Mesothelial cell of epicardium (in vitro differentiated cells): ENCODE measurements around the gene ANKFN1. TPM values are rescaled to one million over a fixed set of nuclear protein-coding genes. Genes with fewer than 3 reads are reported as not detected.

ENCODE experiments used
- DNase-seq, 2 experiments: peaks; one replicate each; pipeline ENCODE4 v3.0.0; 2021; ENCODE audit warnings: low spot score in 2 of 2; ENCODE audit not compliant: unreplicated experiment in 2 of 2
- H3K27ac Mint-ChIP-seq: 2 replicates; pipeline ENCODE4 v1.8.0; 2021; ENCODE audit warnings: mixed read lengths
- H3K27me3 Mint-ChIP-seq: 2 replicates; pipeline ENCODE4 v1.8.0; 2021; ENCODE audit warnings: low read depth, mixed read lengths
- H3K36me3 Mint-ChIP-seq: 2 replicates; pipeline ENCODE4 v1.8.0; 2021; ENCODE audit warnings: mixed read lengths
- H3K4me1 Mint-ChIP-seq: 2 replicates; pipeline ENCODE4 v1.8.0; 2021; ENCODE audit warnings: mixed read lengths
- H3K4me3 Mint-ChIP-seq: 2 replicates; pipeline ENCODE4 v1.8.0; 2021; ENCODE audit warnings: mild to moderate bottlenecking, moderate library complexity, mixed read lengths
- H3K9me3 Mint-ChIP-seq: 2 replicates; pipeline ENCODE4 v1.8.0; 2021; ENCODE audit warnings: mixed read lengths
- total RNA-seq: library from RNA; stranded (reverse); gene quantifications from 3 replicates; pipeline ENCODE4 v1.2.1, GENCODE V29; 2021
- TF ChIP-seq, protein P1 (sequence below): fragments of 200-600 bp; sonication (generic); IDR thresholded peaks from one replicate; pipeline ENCODE4 v1.5.0; 2021; ENCODE audit warnings: antibody characterized with exemption; ENCODE audit not compliant: unreplicated experiment

ANKFN1 gene
- total RNA-seq, 1 donor from 2014 or later: 0.34 TPM

DNA sequence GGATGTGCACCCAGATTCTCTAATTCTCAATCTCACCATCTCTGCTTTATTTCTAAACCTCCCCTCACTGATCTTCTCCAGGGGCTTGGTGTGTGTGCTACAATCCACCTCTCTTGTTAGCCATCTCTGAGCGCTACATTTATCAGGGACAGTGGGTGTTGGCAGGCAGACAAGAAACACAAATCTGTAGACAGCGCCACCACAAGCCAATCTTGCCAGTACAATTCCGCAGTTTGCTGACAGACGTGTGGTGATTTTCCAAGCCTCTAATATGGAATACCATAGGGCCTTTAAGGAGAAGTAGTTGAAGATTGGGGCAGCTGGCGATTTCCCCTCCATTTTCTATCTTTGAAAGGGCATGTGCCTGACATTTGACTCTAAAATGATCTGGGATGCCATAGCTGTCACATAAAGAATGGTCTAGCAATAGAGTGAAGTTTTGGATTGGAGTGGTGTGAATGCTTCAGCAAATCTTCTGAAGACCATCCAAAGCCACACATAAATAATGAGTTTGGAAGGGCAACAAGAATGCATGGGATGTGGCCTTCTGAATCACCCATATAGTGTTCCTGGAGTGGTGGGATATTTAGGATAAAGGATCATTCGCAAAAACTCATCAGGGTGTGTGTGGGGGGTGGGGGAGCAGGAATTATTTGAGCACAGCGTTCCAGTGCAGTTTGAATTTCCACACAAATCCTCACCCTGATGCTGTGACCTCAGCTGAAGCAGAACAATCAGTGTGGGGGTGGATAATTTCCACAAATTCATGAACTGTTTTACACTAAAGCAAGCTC is 12.0 kb upstream of the ANKFN1 start:
- no peaks in the 10 kb centered on the region for H3K36me3 Mint-ChIP-seq
- DNase-seq: no peak
- H3K9me3 Mint-ChIP-seq: no peaks in the 10 kb centered on the region
- H3K4me1 Mint-ChIP-seq: no peaks in the 10 kb centered on the region
- TF ChIP-seq, protein P1, sequence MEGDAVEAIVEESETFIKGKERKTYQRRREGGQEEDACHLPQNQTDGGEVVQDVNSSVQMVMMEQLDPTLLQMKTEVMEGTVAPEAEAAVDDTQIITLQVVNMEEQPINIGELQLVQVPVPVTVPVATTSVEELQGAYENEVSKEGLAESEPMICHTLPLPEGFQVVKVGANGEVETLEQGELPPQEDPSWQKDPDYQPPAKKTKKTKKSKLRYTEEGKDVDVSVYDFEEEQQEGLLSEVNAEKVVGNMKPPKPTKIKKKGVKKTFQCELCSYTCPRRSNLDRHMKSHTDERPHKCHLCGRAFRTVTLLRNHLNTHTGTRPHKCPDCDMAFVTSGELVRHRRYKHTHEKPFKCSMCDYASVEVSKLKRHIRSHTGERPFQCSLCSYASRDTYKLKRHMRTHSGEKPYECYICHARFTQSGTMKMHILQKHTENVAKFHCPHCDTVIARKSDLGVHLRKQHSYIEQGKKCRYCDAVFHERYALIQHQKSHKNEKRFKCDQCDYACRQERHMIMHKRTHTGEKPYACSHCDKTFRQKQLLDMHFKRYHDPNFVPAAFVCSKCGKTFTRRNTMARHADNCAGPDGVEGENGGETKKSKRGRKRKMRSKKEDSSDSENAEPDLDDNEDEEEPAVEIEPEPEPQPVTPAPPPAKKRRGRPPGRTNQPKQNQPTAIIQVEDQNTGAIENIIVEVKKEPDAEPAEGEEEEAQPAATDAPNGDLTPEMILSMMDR: no peak
- H3K4me3 Mint-ChIP-seq: no peak overlapping the region
- H3K27me3 Mint-ChIP-seq: peaks cover 61% of the 10 kb centered on the region
- no peak overlapping the region for H3K27ac Mint-ChIP-seq

DNA sequence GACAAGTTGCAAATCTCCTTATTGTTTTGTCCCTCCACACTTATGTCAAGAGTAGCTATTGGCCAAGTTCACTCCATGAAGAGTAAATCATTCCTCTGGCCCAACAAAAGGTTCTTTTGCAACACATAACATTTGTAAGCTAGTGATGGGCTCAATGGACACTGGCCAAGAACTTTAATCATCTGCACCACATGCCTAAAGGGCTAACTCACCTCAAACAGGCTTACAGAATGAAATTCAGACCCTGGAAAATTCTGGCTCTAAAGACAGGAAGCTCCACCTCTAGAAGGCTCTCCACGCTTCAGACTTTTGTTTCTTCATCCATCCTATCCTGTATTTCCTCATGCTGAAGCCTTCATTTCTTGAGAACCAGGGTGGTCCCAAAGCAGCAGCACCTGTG is 10.9 kb upstream of the ANKFN1 start:
- Mint-ChIP-seq H3K36me3 (no peaks in the 10 kb centered on the region), H3K4me3 (no peak overlapping the region), H3K9me3 (no peaks in the 10 kb centered on the region), H3K27me3 (peaks cover 59% of the 10 kb centered on the region), H3K4me1 (no peaks in the 10 kb centered on the region), H3K27ac (no peak overlapping the region)
- no peak for DNase-seq
- TF ChIP-seq, protein P1: no peak

DNA sequence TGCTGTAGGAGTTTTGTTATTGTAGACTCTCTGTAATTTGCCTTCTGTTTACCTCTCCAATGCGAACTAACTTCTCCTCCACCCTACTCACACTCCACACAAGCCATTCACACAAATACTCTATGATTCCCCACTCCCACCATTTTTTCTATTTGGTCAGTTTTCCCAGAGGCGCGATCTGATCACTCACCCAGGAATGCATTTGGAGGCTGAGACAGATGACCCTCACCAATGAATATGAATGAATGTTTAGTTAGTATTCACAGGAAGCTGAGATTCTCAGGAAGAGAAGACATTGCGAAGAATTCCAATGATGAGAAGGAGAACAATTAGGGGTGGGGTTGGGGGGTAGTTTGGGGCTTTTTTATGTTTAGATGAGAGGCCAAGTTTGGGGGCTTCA is 10.5 kb upstream of the ANKFN1 start:
- TF ChIP-seq, protein P1: no peak
- DNase-seq: no peak
- Mint-ChIP-seq H3K27me3 (peaks cover 58% of the 10 kb centered on the region), H3K27ac (no peak overlapping the region), H3K9me3 (no peaks in the 10 kb centered on the region), H3K4me3 (no peak overlapping the region), H3K36me3 (no peaks in the 10 kb centered on the region), H3K4me1 (no peaks in the 10 kb centered on the region)

DNA sequence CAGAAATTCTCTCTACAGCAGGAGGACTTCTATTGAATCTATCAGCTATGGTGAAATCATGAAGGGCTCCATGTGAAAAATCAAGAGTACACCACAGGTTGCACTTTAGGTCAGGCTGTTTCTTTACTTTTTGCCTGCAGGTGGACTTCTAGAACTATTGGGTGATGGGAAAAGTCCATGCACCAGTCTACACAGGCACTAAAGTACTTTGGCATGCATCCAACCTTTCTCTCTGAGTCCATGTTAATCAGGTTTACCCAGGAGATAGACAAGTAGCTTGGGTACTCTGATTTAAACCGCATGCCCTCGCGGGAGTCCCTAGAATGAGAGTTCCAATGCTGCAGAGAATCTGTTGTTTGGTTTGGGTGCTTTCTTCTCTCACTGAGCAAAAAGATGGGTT is 9.1 kb upstream of the ANKFN1 start:
- peaks cover 66% of the 10 kb centered on the region for H3K27me3 Mint-ChIP-seq
- no peak for DNase-seq
- H3K27ac Mint-ChIP-seq: no peak overlapping the region
- no peaks in the 10 kb centered on the region for H3K9me3 Mint-ChIP-seq
- H3K36me3 Mint-ChIP-seq: no peaks in the 10 kb centered on the region
- no peaks in the 10 kb centered on the region for H3K4me1 Mint-ChIP-seq
- H3K4me3 Mint-ChIP-seq: no peak overlapping the region
- TF ChIP-seq, protein P1: no peak

DNA sequence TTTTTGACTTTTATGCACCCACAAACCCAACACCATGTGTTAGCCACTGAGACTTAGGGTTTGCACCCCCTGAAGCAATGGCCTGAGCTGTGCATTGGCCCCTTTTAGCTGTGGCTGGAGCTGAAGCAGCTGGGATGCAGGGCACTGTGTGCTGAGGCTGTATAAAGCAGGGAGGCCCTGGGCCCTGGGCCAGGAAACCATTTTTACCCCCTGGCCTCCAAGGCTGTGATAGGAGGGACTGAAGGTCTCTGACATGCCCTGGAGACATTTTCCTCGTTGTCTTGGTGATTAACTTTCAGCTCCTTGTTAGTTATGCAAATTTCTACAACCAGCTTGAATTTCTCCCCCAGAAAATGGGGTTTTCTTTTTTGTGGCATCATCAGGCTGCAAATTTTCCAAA is 6.7 kb upstream of the ANKFN1 start:
- H3K4me3 Mint-ChIP-seq: no peak overlapping the region
- DNase-seq: no peak
- no peak overlapping the region for H3K27ac Mint-ChIP-seq
- TF ChIP-seq, protein P1: no peak
- H3K4me1 Mint-ChIP-seq: no peaks in the 10 kb centered on the region
- no peaks in the 10 kb centered on the region for H3K36me3 Mint-ChIP-seq
- peaks cover 63% of the 10 kb centered on the region for H3K27me3 Mint-ChIP-seq
- H3K9me3 Mint-ChIP-seq: no peaks in the 10 kb centered on the region
